OCI-LY3 (cell line): ENCODE results near the gene OGFOD2.

Experiments used
- H2AFZ ChIP-seq: fragments of 200-600, 300-600 bp; shearing (Covaris generic); 2 replicates; pipeline ENCODE4 v1.6.0; 2014; ENCODE audit warnings: antibody characterized with exemption, low read depth, low read length
- H3K27ac ChIP-seq: fragments of 200-600, 300-600 bp; sonication (generic); 2 replicates; pipeline ENCODE4 v1.5.1; 2014; ENCODE audit warnings: mild to moderate bottlenecking, low read length, moderate library complexity, mixed read lengths
- H3K27me3 ChIP-seq: fragments of 200-600, 300-600 bp; sonication (generic); 2 replicates; pipeline ENCODE4 v1.6.1; 2014; ENCODE audit warnings: low read depth, low read length, mixed read lengths
- H3K36me3 ChIP-seq: fragments of 200-600, 300-600 bp; sonication (generic); replicated peaks from 2 replicates; pipeline ENCODE3; 2014; ENCODE audit warnings: low read depth, low read length, mixed read lengths
- H3K4me1 ChIP-seq: fragments of 300-600, 200-600 bp; sonication (generic); 2 replicates; pipeline ENCODE4 v1.6.1; 2014; ENCODE audit warnings: low read length, mixed read lengths
- H3K4me2 ChIP-seq: fragments of 200-600, 300-600 bp; sonication (generic); 2 replicates; pipeline ENCODE4 v1.6.1; 2014; ENCODE audit warnings: low read length, mixed read lengths
- H3K4me3 ChIP-seq: fragments of 300-600, 200-600 bp; sonication (generic); 2 replicates; pipeline ENCODE4 v1.5.1; 2014; ENCODE audit warnings: antibody characterized with exemption, mild to moderate bottlenecking, low read length, moderate library complexity
- H3K79me2 ChIP-seq: fragments of 300-600, 200-600 bp; shearing (Covaris generic); 2 replicates; pipeline ENCODE4 v1.6.1; 2014; ENCODE audit warnings: mild to moderate bottlenecking, low read length, mixed read lengths
- H3K9ac ChIP-seq: fragments of 300-600, 200-600 bp; shearing (Covaris generic); 2 replicates; pipeline ENCODE4 v1.6.0; 2014; ENCODE audit warnings: mild to moderate bottlenecking, low read length, moderate library complexity
- H3K9me3 ChIP-seq: fragments of 200-600, 300-600 bp; shearing (Covaris generic); 2 replicates; pipeline ENCODE4 v1.6.1; 2014; ENCODE audit warnings: low read length, mixed read lengths; ENCODE audit not compliant: insufficient read depth
- H4K20me1 ChIP-seq: fragments of 200-600, 300-600 bp; sonication (generic); 2 replicates; pipeline ENCODE4 v1.6.1; 2016; ENCODE audit warnings: low read length, mixed read lengths; ENCODE audit not compliant: insufficient read depth
- EZH2phosphoT487 ChIP-seq: fragments of 200-600 bp; shearing (Covaris generic); IDR thresholded peaks from 2 replicates; pipeline ENCODE4 v1.6.1; 2018; ENCODE audit warnings: antibody characterized with exemption, mixed run types, low read depth
- TF ChIP-seq, protein P1 (sequence below): fragments of 200-600, 300-600 bp; sonication (generic); IDR thresholded peaks from 2 replicates; pipeline ENCODE4 v1.5.1; 2014; ENCODE audit warnings: antibody characterized with exemption, low read length, low read depth

The OGFOD2 gene

DNA sequence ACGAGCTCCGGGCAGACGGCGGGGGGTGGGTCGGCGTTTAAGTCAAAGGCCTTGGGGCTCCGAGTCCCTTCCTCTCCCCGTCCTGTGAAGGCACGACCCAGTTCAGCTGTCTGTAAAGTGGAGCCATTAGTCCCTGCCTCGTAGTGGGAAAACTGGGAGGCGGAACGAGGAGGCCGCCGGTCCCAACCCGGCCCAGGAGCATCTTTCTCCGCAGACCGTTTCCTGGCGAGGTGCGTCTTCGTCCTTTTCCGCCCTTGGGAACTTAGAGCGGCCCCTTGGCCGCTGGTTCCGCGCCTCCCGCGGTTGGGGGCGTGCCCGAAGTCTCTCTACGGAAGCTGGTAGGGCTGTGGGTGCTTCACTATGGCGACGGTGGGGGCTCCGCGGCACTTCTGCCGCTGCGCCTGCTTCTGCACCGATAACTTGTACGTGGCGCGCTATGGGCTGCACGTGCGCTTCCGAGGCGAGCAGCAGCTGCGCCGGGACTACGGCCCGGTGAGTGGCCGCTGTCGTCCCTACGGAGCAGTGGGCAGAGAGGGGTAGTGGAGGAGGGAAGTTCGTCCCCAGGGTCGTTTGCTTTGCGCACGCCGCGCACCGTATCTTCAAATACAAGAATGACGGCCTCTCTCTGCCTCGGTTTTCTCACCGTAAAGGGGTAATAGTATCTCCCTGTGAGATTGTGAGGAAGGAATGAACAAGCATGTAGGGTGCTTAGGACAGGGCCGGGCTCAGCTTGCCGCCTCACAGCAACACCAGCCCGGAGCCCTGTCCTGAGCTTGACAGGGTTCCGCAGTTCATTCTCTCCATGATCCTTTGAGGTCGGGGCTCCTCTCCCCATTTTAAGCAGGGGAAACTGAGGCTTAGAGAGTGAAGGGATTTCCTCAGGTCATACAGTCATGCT, at the start of gene OGFOD2:
Gene OGFOD2 (plus strand): TSS at position 353 of the 898 bp plus-strand sequence. CDS start 8 bp downstream, at position 361.
- Histone ChIP-seq H3K4me1 (peaks cover 16% of the 10 kb centered on the region), H3K27me3 (no peaks in the 10 kb centered on the region), H2AFZ (peak within 1 kb of the TSS; percentile 98), H3K9me3 (no peaks in the 10 kb centered on the region), H3K36me3 (no peaks in the 10 kb centered on the region), H3K4me3 (peak within 1 kb of the TSS; percentile 89), H3K4me2 (peak within 1 kb of the TSS; percentile 97), H3K27ac (peak within 1 kb of the TSS; percentile 89), H3K79me2 (peaks cover 17% of the 10 kb centered on the region), H3K9ac (peak within 1 kb of the TSS; percentile 99), H4K20me1 (no peaks in the 10 kb centered on the region)
- TF ChIP-seq EZH2phosphoT487: no peak
- TF ChIP-seq, protein P1, sequence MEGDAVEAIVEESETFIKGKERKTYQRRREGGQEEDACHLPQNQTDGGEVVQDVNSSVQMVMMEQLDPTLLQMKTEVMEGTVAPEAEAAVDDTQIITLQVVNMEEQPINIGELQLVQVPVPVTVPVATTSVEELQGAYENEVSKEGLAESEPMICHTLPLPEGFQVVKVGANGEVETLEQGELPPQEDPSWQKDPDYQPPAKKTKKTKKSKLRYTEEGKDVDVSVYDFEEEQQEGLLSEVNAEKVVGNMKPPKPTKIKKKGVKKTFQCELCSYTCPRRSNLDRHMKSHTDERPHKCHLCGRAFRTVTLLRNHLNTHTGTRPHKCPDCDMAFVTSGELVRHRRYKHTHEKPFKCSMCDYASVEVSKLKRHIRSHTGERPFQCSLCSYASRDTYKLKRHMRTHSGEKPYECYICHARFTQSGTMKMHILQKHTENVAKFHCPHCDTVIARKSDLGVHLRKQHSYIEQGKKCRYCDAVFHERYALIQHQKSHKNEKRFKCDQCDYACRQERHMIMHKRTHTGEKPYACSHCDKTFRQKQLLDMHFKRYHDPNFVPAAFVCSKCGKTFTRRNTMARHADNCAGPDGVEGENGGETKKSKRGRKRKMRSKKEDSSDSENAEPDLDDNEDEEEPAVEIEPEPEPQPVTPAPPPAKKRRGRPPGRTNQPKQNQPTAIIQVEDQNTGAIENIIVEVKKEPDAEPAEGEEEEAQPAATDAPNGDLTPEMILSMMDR: no peak

DNA sequence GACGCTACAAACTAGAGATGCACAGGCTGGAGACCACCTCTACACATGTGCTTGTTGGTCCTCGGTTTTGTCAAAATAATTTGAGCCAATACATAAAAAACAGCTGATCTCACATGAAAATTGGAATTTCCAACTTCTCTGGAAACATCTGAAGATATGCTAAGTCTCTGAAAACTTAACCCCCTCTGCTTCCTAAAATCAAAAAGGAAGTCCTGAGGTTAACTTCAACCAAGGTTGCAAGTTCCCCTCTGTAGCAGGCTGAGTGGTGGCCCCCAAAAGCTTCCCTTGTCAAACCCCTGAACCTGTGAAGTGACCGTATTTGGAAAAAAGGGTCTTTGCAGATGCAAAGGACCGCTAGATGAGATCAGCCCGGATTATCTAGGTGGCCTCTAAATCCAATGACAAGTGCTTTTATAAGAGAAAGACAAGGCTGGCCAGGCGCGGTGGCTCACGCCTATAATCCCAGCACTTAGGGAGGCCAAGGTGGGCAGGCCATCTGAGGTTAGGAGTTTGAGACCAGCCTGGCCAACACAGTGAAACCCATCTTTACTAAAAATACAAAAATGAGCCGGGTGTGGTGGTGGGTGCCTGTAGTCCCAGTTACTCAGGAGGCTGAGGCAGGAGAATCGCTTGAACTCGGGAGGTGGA, 47.2 kb upstream of the OGFOD2 start:
- H3K27ac ChIP-seq: no peak overlapping the region
- H3K79me2 ChIP-seq: no peaks in the 10 kb centered on the region
- H3K4me1 ChIP-seq: peaks cover 11% of the 10 kb centered on the region
- no peaks in the 10 kb centered on the region for H3K36me3 ChIP-seq
- no peak overlapping the region for H3K9ac ChIP-seq
- no peak overlapping the region for H3K4me3 ChIP-seq
- peaks cover 21% of the 10 kb centered on the region for H3K27me3 ChIP-seq
- no peak for TF ChIP-seq EZH2phosphoT487
- TF ChIP-seq, protein P1: no peak
- no peaks in the 10 kb centered on the region for H3K9me3 ChIP-seq
- H4K20me1 ChIP-seq: no peaks in the 10 kb centered on the region
- no peak overlapping the region for H2AFZ ChIP-seq
- no peak overlapping the region for H3K4me2 ChIP-seq

DNA sequence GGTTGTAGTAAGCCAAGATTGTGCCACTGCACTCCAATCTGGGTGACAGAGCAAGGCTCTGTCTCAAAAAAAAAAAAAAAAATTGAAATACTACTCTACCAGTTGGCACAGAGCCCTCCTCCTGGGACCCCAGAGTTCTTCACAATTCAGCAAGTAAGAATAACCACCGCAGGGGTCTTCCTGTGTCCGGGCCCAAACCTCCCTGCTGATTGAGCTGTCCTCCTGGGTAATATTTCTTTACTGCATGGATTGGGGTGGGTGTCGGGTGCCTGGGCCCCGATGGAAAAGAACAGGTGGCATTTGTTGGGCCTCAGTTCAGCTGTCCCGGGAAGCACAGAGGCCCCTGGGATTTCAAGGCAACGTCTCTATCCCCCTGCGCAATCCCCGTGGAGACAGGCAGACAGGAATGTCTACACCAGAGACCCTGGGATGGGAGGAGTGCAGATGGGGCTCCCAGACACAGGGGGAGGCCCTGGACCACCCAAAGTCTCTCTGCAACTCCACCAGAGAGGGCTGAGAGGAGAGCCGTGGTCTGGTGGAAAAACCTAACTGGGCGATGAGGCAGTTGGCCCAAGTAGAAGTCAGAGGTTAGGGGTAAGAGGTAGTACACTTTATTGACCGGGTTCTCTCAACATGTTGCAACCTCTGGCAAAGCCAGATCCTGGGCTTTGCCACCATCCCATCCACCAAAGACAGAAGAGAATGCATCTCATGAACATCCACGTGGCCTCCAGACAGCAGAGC, 46.5 kb upstream of the OGFOD2 start:
- peaks cover 21% of the 10 kb centered on the region for H3K27me3 ChIP-seq
- H3K4me1 ChIP-seq: peaks cover 11% of the 10 kb centered on the region
- TF ChIP-seq, protein P1: no peak
- no peak for TF ChIP-seq EZH2phosphoT487
- H3K4me3 ChIP-seq: no peak overlapping the region
- no peaks in the 10 kb centered on the region for H4K20me1 ChIP-seq
- no peak overlapping the region for H3K27ac ChIP-seq
- no peak overlapping the region for H2AFZ ChIP-seq
- no peak overlapping the region for H3K4me2 ChIP-seq
- no peaks in the 10 kb centered on the region for H3K79me2 ChIP-seq
- no peak overlapping the region for H3K9ac ChIP-seq
- H3K9me3 ChIP-seq: no peaks in the 10 kb centered on the region
- no peaks in the 10 kb centered on the region for H3K36me3 ChIP-seq
